ENCODE data around the gene MRPL1.

The MRPL1 gene

DNA sequence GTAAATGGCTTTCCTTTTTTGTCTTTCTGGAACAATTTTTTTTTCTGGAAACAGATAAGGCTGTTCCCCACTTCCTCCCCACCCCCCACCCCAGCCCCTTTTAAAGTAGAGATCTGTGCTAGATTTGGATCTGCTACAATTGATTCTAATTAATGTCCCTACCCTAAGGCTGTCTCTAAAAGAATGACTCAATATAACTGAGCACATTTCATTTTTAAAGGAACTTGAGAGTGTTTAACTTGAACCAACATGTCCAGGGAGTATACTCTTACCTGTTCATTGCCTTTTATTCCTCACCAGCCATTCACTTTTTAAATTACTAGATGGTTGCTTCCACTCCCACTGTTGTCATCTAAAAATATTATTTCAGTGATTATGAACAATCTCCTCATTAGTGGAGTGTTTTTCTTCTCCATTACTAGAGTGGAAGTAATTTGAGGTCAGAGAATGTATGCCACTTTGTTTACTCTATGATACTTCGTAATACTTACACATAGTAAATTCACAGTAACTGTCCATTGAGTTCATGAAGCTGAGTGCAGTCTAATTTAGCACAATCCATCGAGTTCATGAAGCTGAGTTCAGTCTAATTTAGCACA is 29.4 kb upstream of the MRPL1 start:
- Histone ChIP-seq H3K9ac (ENCODE audit: low read depth, low read length, poor library complexity, severe bottlenecking) (no peak overlapping the region), H3K4me1 (ENCODE audit: insufficient read depth, low read length, poor library complexity, severe bottlenecking) (no peaks in the 10 kb centered on the region), H3K79me2 (ENCODE audit: insufficient read depth, low read length) (no peaks in the 10 kb centered on the region), H3K9me2 (replicated peaks; ENCODE audit: low read depth, low read length) (no peaks in the 10 kb centered on the region), H3K4me2 (ENCODE audit: low read depth, low read length, poor library complexity, severe bottlenecking) (no peak overlapping the region), H3K36me3 (ENCODE audit: insufficient read depth, low read length) (no peaks in the 10 kb centered on the region), H2AFZ (ENCODE audit: low read length) (no peak overlapping the region), H3K4me3 (ENCODE audit: low read length, poor library complexity, severe bottlenecking) (no peak overlapping the region), H4K20me1 (ENCODE audit: insufficient read depth, low read length, poor library complexity, severe bottlenecking) (no peaks in the 10 kb centered on the region), H3F3A (ENCODE audit: low read depth) (no peaks in the 10 kb centered on the region), H3K27me3 (ENCODE audit: insufficient read depth, low read length, poor library complexity, severe bottlenecking) (no peaks in the 10 kb centered on the region), H3K9me3 (ENCODE audit: insufficient read depth, low read depth, low read length) (no peaks in the 10 kb centered on the region)
- TF ChIP-seq, protein P1, sequence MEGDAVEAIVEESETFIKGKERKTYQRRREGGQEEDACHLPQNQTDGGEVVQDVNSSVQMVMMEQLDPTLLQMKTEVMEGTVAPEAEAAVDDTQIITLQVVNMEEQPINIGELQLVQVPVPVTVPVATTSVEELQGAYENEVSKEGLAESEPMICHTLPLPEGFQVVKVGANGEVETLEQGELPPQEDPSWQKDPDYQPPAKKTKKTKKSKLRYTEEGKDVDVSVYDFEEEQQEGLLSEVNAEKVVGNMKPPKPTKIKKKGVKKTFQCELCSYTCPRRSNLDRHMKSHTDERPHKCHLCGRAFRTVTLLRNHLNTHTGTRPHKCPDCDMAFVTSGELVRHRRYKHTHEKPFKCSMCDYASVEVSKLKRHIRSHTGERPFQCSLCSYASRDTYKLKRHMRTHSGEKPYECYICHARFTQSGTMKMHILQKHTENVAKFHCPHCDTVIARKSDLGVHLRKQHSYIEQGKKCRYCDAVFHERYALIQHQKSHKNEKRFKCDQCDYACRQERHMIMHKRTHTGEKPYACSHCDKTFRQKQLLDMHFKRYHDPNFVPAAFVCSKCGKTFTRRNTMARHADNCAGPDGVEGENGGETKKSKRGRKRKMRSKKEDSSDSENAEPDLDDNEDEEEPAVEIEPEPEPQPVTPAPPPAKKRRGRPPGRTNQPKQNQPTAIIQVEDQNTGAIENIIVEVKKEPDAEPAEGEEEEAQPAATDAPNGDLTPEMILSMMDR (conservative IDR thresholded peaks at IDR 0.05; ENCODE audit: low read length) = no peak
- TF ChIP-seq EZH2phosphoT487 (IDR thresholded peaks at IDR 0.05; ENCODE audit: borderline replicate concordance) = no peak

DNA sequence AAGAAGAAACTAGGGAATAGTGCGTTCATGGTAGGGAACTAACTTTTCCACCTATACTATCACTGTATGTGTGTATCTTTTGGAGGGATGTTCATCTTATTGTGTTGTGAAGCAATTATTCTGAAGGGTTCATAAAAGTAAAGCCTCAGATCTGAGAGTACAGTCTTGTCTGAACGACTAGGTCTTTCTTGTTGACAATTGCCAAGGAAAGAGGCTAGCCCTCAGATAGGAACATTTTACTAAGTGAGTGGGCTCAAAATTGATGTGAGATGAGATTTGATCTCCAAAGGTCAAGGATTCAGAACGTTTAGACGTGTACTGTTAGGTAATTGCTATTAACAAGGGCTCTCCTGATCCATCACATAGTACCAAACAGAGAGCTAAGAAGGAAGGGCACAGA is 28.2 kb upstream of the MRPL1 start:
- Histone ChIP-seq H3K27me3 (ENCODE audit: insufficient read depth, low read length, poor library complexity, severe bottlenecking) (no peaks in the 10 kb centered on the region), H3K79me2 (ENCODE audit: insufficient read depth, low read length) (no peaks in the 10 kb centered on the region), H2AFZ (ENCODE audit: low read length) (no peak overlapping the region), H3K9me2 (replicated peaks; ENCODE audit: low read depth, low read length) (no peaks in the 10 kb centered on the region), H3K4me3 (ENCODE audit: low read length, poor library complexity, severe bottlenecking) (no peak overlapping the region), H3K9ac (ENCODE audit: low read depth, low read length, poor library complexity, severe bottlenecking) (no peak overlapping the region), H3K9me3 (ENCODE audit: insufficient read depth, low read depth, low read length) (no peaks in the 10 kb centered on the region), H3K36me3 (ENCODE audit: insufficient read depth, low read length) (no peaks in the 10 kb centered on the region), H3K4me2 (ENCODE audit: low read depth, low read length, poor library complexity, severe bottlenecking) (no peak overlapping the region), H4K20me1 (ENCODE audit: insufficient read depth, low read length, poor library complexity, severe bottlenecking) (no peaks in the 10 kb centered on the region), H3K4me1 (ENCODE audit: insufficient read depth, low read length, poor library complexity, severe bottlenecking) (no peaks in the 10 kb centered on the region), H3F3A (ENCODE audit: low read depth) (no peaks in the 10 kb centered on the region)
- TF ChIP-seq, protein P1 (conservative IDR thresholded peaks at IDR 0.05; ENCODE audit: low read length) = no peak
- TF ChIP-seq EZH2phosphoT487 (IDR thresholded peaks at IDR 0.05; ENCODE audit: borderline replicate concordance) = no peak

DNA sequence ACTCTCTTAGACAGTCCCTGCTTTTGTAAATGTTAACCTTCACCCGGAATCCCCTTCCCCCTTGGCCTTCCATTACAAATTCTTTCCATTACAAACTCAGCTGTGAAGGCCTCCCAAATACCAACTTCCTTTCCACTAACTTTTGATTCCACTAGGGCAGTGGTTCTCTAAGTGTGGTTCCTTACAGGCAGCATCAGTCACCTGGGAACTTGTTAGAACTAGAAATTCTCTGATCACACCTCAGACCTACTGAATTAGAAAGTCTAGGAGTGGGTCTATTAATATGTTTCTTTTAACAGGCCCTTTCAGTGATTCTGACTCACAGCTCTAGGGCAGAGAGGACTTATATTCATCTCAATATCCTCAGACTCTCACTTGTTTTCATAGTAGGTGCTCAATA is 19.0 kb upstream of the MRPL1 start:
- Histone ChIP-seq H2AFZ (ENCODE audit: low read length) (no peak overlapping the region), H3F3A (ENCODE audit: low read depth) (no peaks in the 10 kb centered on the region), H3K9me3 (ENCODE audit: insufficient read depth, low read depth, low read length) (no peaks in the 10 kb centered on the region), H3K4me1 (ENCODE audit: insufficient read depth, low read length, poor library complexity, severe bottlenecking) (no peaks in the 10 kb centered on the region), H3K79me2 (ENCODE audit: insufficient read depth, low read length) (no peaks in the 10 kb centered on the region), H3K4me3 (ENCODE audit: low read length, poor library complexity, severe bottlenecking) (no peak overlapping the region), H3K9me2 (replicated peaks; ENCODE audit: low read depth, low read length) (no peaks in the 10 kb centered on the region), H3K9ac (ENCODE audit: low read depth, low read length, poor library complexity, severe bottlenecking) (no peak overlapping the region), H3K4me2 (ENCODE audit: low read depth, low read length, poor library complexity, severe bottlenecking) (no peak overlapping the region), H4K20me1 (ENCODE audit: insufficient read depth, low read length, poor library complexity, severe bottlenecking) (no peaks in the 10 kb centered on the region), H3K36me3 (ENCODE audit: insufficient read depth, low read length) (no peaks in the 10 kb centered on the region), H3K27me3 (ENCODE audit: insufficient read depth, low read length, poor library complexity, severe bottlenecking) (no peaks in the 10 kb centered on the region)
- no peak for TF ChIP-seq EZH2phosphoT487 (IDR thresholded peaks at IDR 0.05; ENCODE audit: borderline replicate concordance)
- TF ChIP-seq, protein P1 (conservative IDR thresholded peaks at IDR 0.05; ENCODE audit: low read length) = no peak
